ENCODE data around the gene UBALD1. TPM values are rescaled to one million over a fixed set of nuclear protein-coding genes. Genes with fewer than 3 reads are reported as not detected.

The UBALD1 gene
- polyA plus RNA-seq, 3 donors, result 2.2 to 19.2 (median 2.8) TPM

DNA sequence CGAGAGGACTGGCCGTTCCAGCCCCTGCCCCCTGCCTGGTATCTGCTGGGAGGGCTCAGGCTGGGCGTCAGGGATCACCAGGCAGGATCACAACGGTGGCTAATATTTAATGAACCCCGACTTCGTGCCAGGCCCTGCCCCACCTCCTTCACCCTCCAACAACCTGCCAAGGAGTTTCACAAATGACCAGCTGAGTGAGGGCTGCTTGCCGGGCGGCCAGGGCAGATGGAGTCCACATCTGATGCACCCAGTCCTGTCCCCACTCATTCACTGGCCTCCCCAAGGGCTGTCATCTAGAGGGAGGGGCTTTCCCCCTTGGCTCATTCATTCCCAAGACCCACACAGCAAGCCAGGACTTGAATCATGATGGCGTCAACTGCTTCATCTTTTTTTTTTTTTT, 17.5 kb downstream of the UBALD1 start:
- H3K27ac Mint-ChIP-seq, result no peak overlapping the region
- H3K4me3 Mint-ChIP-seq, result no peak overlapping the region
- H2AFZ ChIP-seq (ENCODE audit: insufficient read depth, low read depth, low read length, poor library complexity, severe bottlenecking), result no peak overlapping the region
- no peaks in the 10 kb centered on the region for H3K36me3 ChIP-seq (replicated peaks in 1 of 2; ENCODE audit: control insufficient read depth in 1 of 2, insufficient read depth in 2 of 2, low read length in 2 of 2)
- H3K79me2 ChIP-seq (ENCODE audit: insufficient read depth, low read length), result no peaks in the 10 kb centered on the region
- TF ChIP-seq, protein P1, sequence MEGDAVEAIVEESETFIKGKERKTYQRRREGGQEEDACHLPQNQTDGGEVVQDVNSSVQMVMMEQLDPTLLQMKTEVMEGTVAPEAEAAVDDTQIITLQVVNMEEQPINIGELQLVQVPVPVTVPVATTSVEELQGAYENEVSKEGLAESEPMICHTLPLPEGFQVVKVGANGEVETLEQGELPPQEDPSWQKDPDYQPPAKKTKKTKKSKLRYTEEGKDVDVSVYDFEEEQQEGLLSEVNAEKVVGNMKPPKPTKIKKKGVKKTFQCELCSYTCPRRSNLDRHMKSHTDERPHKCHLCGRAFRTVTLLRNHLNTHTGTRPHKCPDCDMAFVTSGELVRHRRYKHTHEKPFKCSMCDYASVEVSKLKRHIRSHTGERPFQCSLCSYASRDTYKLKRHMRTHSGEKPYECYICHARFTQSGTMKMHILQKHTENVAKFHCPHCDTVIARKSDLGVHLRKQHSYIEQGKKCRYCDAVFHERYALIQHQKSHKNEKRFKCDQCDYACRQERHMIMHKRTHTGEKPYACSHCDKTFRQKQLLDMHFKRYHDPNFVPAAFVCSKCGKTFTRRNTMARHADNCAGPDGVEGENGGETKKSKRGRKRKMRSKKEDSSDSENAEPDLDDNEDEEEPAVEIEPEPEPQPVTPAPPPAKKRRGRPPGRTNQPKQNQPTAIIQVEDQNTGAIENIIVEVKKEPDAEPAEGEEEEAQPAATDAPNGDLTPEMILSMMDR (IDR thresholded peaks at IDR 0.05), result no peak
- no peaks in the 10 kb centered on the region for H3K4me1 ChIP-seq (ENCODE audit: control insufficient read depth in 1 of 2, insufficient read depth in 2 of 2, low read length in 2 of 2)
- intact Hi-C loops (cut with micrococcal nuclease), result no loop called here
- H3K9me3 Mint-ChIP-seq, result peaks cover 0 to 2% (median 0%) of the 10 kb centered on the region in 7 donors
- no peak overlapping the region for H3K4me2 ChIP-seq (replicated peaks; ENCODE audit: extremely low read depth, low read length, poor library complexity, severe bottlenecking)
- H3K27me3 ChIP-seq (ENCODE audit: control insufficient read depth in 2 of 2, insufficient read depth in 2 of 2, low read length in 2 of 2), result no peaks in the 10 kb centered on the region
- H3K4me3 ChIP-seq (replicated peaks in 1 of 3; ENCODE audit: low read depth in 2 of 3, low read length in 3 of 3), result no peak overlapping the region
- no peaks in the 10 kb centered on the region for H3K36me3 Mint-ChIP-seq
- DNase-seq, result no peak
- peaks cover 3 to 10% (median 4%) of the 10 kb centered on the region in 3 donors for H3K27me3 Mint-ChIP-seq (ENCODE audit: low read depth in 3 of 3)
- no peaks in the 10 kb centered on the region for H3K9me3 ChIP-seq (replicated peaks in 1 of 2; ENCODE audit: control insufficient read depth in 1 of 2, insufficient read depth in 1 of 2, low read length in 2 of 2)
- no peak overlapping the region for H3K27ac ChIP-seq (ENCODE audit: low read depth in 1 of 2, low read length in 2 of 2)
- peaks cover 3% of the 10 kb centered on the region for H3K4me1 Mint-ChIP-seq
- 100% methylated on average over 2 of the region's 9 CpGs for WGBS (ENCODE audit: insufficient coverage)
- H4K20me1 ChIP-seq (ENCODE audit: insufficient read depth, low read length), result no peaks in the 10 kb centered on the region
- H3K9ac ChIP-seq (ENCODE audit: insufficient read depth, low read length, poor library complexity, severe bottlenecking), result no peak overlapping the region

DNA sequence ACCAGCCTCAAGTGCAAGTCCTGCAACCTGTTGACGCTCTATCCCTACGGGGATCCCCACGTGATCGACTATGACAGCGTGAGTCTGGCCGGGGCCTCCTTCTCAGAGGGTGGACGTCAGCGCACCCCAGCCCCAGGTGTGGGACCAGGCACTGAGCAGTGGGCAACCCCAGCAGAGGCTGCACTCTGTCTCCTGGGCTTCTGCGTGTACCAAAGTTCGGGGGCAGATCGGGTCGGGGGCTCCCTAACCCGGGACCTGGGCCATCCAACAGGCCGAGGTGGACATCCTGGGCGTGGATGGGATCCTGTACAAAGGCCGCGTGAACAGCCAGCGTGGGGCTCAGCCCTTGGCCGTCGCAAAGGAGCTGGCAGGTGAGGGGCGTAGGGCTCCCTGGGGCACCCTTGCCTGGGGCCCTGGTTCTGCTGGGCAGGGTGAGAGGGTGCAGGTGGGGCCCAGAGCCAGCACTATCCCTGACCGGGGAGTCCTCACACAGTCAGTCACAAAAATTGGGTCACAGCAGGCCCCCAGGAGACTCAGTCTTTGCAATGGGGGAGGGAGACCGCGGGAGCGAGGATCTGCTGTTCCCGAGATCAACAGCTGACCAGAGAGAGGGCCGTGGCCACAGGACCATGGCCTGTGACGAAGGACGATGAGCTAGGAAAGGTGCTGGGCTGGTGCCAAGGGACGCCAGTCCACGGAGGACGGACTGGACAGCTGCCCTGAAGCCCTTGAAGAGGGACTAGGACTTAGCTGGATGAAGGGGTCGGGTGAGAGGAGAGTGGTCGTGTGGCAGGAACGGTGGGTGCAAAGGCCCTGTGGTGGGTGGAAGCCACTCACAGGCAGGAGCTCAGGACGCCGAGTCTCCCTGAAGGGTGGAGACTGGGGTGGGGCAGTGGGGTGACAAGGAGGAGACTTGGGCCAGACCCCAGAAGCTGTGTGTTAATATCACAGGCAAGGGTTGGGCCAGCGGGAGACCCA, 20.0 kb downstream of the UBALD1 start:
- Histone ChIP-seq H3K36me3 (replicated peaks in 1 of 2; ENCODE audit: control insufficient read depth in 1 of 2, insufficient read depth in 2 of 2, low read length in 2 of 2) (no peaks in the 10 kb centered on the region), H3K27ac (ENCODE audit: low read depth in 1 of 2, low read length in 2 of 2) (no peak overlapping the region), H3K27me3 (ENCODE audit: control insufficient read depth in 2 of 2, insufficient read depth in 2 of 2, low read length in 2 of 2) (no peaks in the 10 kb centered on the region), H2AFZ (ENCODE audit: insufficient read depth, low read depth, low read length, poor library complexity, severe bottlenecking) (no peak overlapping the region), H3K79me2 (ENCODE audit: insufficient read depth, low read length) (no peaks in the 10 kb centered on the region), H3K4me1 (ENCODE audit: control insufficient read depth in 1 of 2, insufficient read depth in 2 of 2, low read length in 2 of 2) (no peaks in the 10 kb centered on the region), H3K4me2 (replicated peaks; ENCODE audit: extremely low read depth, low read length, poor library complexity, severe bottlenecking) (no peak overlapping the region), H3K9ac (ENCODE audit: insufficient read depth, low read length, poor library complexity, severe bottlenecking) (no peak overlapping the region), H4K20me1 (ENCODE audit: insufficient read depth, low read length) (no peaks in the 10 kb centered on the region), H3K9me3 (replicated peaks in 1 of 2; ENCODE audit: control insufficient read depth in 1 of 2, insufficient read depth in 1 of 2, low read length in 2 of 2) (no peaks in the 10 kb centered on the region), H3K4me3 (replicated peaks in 1 of 3; ENCODE audit: low read depth in 2 of 3, low read length in 3 of 3) (no peak overlapping the region)
- Mint-ChIP-seq H3K4me3 (no peak overlapping the region), H3K4me1 (no peaks in the 10 kb centered on the region), H3K9me3 (peaks cover 0 to 2% (median 0%) of the 10 kb centered on the region in 7 donors), H3K27me3 (ENCODE audit: low read depth in 3 of 3) (peaks cover 2 to 10% (median 2%) of the 10 kb centered on the region in 3 donors), H3K27ac (peak overlapping the region in 2 of 7 donors; percentile 1 to 57), H3K36me3 (no peaks in the 10 kb centered on the region)
- DNase-seq, result no peak
- WGBS (ENCODE audit: insufficient coverage), result 95% methylated on average over 38 of the region's 38 CpGs
- intact Hi-C loops (cut with micrococcal nuclease), result no loop called here
- TF ChIP-seq, protein P1 (IDR thresholded peaks at IDR 0.05), result no peak

Data from CD14-positive monocyte (primary cell).